ENCODE results near the gene BOC. TPM values are rescaled to one million over a fixed set of nuclear protein-coding genes. Genes with fewer than 3 reads are reported as not detected.

BOC gene
- total and polyA plus RNA-seq, 10 of the 15 experiments (the other 5 are each of a cell fraction or from before 2014, with no cell fraction given), result 0.18 TPM; not detected in 9

- CTCF ChIA-PET, result interaction anchor here (1.4 kb wide), 1 partner anchor 129 kb away, joined by 5 read pairs; no protein-coding TSS in a partner anchor
- Histone ChIP-seq H3K9me3 (replicated peaks; ENCODE audit: control insufficient read depth, insufficient read depth, low read length) (no peaks in the 10 kb centered on the region), H3K4me3 (no peak overlapping the region), H3K9ac (ENCODE audit: control insufficient read depth, insufficient read depth, low read length) (no peak overlapping the region), H4K20me1 (ENCODE audit: control insufficient read depth, insufficient read depth) (no peaks in the 10 kb centered on the region), H3K4me1 (ENCODE audit: control insufficient read depth, insufficient read depth, low read length) (no peaks in the 10 kb centered on the region), H3K36me3 (ENCODE audit: control insufficient read depth in 2 of 2, insufficient read depth in 2 of 2, low read length in 1 of 2) (no peaks in the 10 kb centered on the region), H3K79me2 (ENCODE audit: control insufficient read depth, insufficient read depth, low read length) (no peaks in the 10 kb centered on the region), H3K4me2 (ENCODE audit: control insufficient read depth, insufficient read depth) (no peak overlapping the region), H2AFZ (ENCODE audit: control insufficient read depth, low read depth, low read length) (no peak overlapping the region), H3K27ac (ENCODE audit: control insufficient read depth, insufficient read depth) (no peak overlapping the region), H3K27me3 (replicated peaks in 1 of 2; ENCODE audit: control insufficient read depth in 2 of 2, insufficient read depth in 2 of 2, low read length in 1 of 2) (0 out of 4 replicates have a peak, but pooled peaks cover 0 to 4% of the 10 kb centered on the region in 2 experiments)
- DNase-seq (ENCODE audit: low read depth, low spot score) (no peak), FAIRE-seq (no peak), ATAC-seq (no peak)
- intact Hi-C loops (cut with micrococcal nuclease; ENCODE audit: unreplicated experiment) (no loop called here), in situ Hi-C loops (cut with MboI) (no loop called here)
- TF ChIP-seq KDM1A (IDR thresholded peaks at IDR 0.05; ENCODE audit: borderline replicate concordance), result no peak
- no peak for TF ChIP-seq MEF2B (IDR thresholded peaks at IDR 0.05; ENCODE audit: partially characterized antibody, poor library complexity, severe bottlenecking)
- no peak for TF ChIP-seq IKZF1 (conservative IDR thresholded peaks at IDR 0.05)
- no peak for TF ChIP-seq HCFC1 (IDR thresholded peaks at IDR 0.05; ENCODE audit: low read length)
- no peak for TF ChIP-seq ATF2 (IDR thresholded peaks at IDR 0.05; ENCODE audit: low read length)
- SMC1A ChIA-PET (ENCODE audit: uncharacterized antibody, unreplicated experiment), result interaction anchor here (2.3 kb wide), 1 partner anchor 10 kb away, joined by 10 read pairs; no protein-coding TSS in a partner anchor
- POLR2A ChIA-PET, result interaction anchor here (0.6 kb wide), 1 partner anchor 93 kb away, joined by 4 read pairs; no protein-coding TSS in a partner anchor
- RAD21 ChIA-PET (ENCODE audit: unreplicated experiment), result no interaction called here
- no TSS peak for BruUV-seq (replicated peaks)
- WGBS (ENCODE audit: insufficient coverage, insufficient replicate concordance, low lambda C conversion rate, missing lambda C conversion rate), result 34% methylated on average over 5 of the region's 5 CpGs
These were observed 53.9 kb downstream of the BOC start for GRCh38 chr3:113265231-113265630.

- Histone ChIP-seq H3K4me3 (no peak overlapping the region), H4K20me1 (ENCODE audit: control insufficient read depth, insufficient read depth) (no peaks in the 10 kb centered on the region), H3K79me2 (ENCODE audit: control insufficient read depth, insufficient read depth, low read length) (no peaks in the 10 kb centered on the region), H3K4me2 (ENCODE audit: control insufficient read depth, insufficient read depth) (no peak overlapping the region), H3K36me3 (ENCODE audit: control insufficient read depth in 2 of 2, insufficient read depth in 2 of 2, low read length in 1 of 2) (no peaks in the 10 kb centered on the region), H3K27me3 (replicated peaks in 1 of 2; ENCODE audit: control insufficient read depth in 2 of 2, insufficient read depth in 2 of 2, low read length in 1 of 2) (0 out of 4 replicates have a peak, but pooled peaks cover 0 to 4% of the 10 kb centered on the region in 2 experiments), H3K9ac (ENCODE audit: control insufficient read depth, insufficient read depth, low read length) (no peak overlapping the region), H3K4me1 (ENCODE audit: control insufficient read depth, insufficient read depth, low read length) (no peaks in the 10 kb centered on the region), H3K9me3 (replicated peaks; ENCODE audit: control insufficient read depth, insufficient read depth, low read length) (no peaks in the 10 kb centered on the region), H2AFZ (ENCODE audit: control insufficient read depth, low read depth, low read length) (no peak overlapping the region), H3K27ac (ENCODE audit: control insufficient read depth, insufficient read depth) (no peak overlapping the region)
- ChIA-PET SMC1A (ENCODE audit: uncharacterized antibody, unreplicated experiment) (no interaction called here), RAD21 (ENCODE audit: unreplicated experiment) (no interaction called here), POLR2A (no interaction called here), CTCF (interaction anchor here (1.2 kb wide), 1 partner anchor 10 kb away, joined by 3 read pairs; no protein-coding TSS in a partner anchor)
- WGBS (ENCODE audit: insufficient coverage, insufficient replicate concordance, low lambda C conversion rate, missing lambda C conversion rate), result 45% methylated on average over 5 of the region's 5 CpGs
- no TSS peak for BruUV-seq (replicated peaks)
- no peak for DNase-seq (ENCODE audit: low read depth, low spot score)
- TF ChIP-seq POLR2A (IDR thresholded peaks at IDR 0.05; ENCODE audit: low read depth, low read length) (no peak), TCF3 (IDR thresholded peaks at IDR 0.05; ENCODE audit: borderline replicate concordance, insufficient read depth, low read depth, low read length) (no peak), NR2C1 (IDR thresholded peaks at IDR 0.05) (no peak), BCL3 (IDR thresholded peaks at IDR 0.05; ENCODE audit: borderline replicate concordance, insufficient read depth, low read depth, low read length, poor library complexity, severe bottlenecking) (no peak)
- ATAC-seq, result no peak
- in situ Hi-C loops (cut with MboI), result no loop called here
- no peak for FAIRE-seq
- intact Hi-C loops (cut with micrococcal nuclease; ENCODE audit: unreplicated experiment), result no loop called here
These were observed 55.4 kb downstream of the BOC start for GRCh38 chr3:113266738-113267137.

Measured in GM12878 (cell line).